ENCODE data around the gene PID1.

DNA sequence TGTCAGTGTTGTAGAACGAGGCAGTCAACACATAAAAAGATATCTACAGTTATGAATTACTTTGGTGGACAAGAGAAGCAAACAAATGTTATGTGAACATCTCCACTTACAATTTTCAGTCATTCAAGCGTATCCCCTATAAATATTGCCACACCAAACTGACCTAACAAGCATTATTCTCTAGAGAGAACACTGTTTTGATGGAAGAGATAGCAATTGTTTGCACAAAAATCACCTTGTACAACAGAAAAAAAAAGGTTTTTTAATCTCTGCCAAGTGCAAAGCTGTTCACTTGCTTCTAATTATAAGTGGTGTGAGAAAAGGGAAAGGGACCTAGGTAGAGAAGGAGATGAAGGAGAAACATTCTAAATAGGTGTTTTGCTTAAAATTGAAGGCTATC lies 33.8 kb downstream of the PID1 start:
- TF ChIP-seq, protein P1, sequence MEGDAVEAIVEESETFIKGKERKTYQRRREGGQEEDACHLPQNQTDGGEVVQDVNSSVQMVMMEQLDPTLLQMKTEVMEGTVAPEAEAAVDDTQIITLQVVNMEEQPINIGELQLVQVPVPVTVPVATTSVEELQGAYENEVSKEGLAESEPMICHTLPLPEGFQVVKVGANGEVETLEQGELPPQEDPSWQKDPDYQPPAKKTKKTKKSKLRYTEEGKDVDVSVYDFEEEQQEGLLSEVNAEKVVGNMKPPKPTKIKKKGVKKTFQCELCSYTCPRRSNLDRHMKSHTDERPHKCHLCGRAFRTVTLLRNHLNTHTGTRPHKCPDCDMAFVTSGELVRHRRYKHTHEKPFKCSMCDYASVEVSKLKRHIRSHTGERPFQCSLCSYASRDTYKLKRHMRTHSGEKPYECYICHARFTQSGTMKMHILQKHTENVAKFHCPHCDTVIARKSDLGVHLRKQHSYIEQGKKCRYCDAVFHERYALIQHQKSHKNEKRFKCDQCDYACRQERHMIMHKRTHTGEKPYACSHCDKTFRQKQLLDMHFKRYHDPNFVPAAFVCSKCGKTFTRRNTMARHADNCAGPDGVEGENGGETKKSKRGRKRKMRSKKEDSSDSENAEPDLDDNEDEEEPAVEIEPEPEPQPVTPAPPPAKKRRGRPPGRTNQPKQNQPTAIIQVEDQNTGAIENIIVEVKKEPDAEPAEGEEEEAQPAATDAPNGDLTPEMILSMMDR (IDR thresholded peaks at IDR 0.05) = no peak
- no peak for TF ChIP-seq POLR2A (IDR thresholded peaks at IDR 0.05)
